Measurements from ENCODE around the gene NACC2.

Gene NACC2

DNA sequence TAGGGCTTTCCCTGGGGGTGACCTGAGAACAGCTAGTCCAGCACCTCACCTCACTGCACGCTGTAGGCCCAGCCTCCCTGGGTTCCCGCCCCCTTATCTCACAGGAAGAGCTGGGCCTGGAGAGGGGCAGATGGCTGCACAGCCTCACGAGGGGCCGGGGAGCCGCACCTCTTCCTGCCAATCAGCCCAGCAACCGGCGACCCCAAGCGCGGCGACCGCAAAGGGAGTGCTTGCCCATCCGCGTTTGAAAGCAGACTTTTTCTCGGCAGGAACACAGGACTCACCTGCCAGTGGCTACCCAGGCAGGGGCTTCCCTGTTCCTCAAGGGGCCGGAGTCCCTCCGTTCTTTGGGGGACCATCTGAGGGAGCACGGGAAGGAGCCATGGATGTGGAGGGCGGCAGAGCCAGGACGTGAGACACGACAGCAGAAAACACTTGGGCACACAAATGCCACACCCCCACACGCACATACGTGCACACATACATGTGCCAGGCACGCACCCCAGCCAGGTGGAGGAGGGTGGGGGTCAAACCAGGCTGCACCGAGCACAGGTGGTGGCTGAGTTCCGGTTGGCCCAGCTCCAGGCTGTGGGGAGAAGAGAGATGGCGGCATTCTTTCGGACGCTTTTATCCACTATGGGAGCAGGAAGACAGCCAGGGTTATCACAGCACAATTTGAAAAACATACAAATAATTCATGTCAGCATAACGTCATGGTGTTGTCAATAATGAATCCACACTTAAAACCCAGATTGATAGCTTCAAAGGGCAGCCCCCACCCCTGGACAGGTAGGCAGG is 12.3 kb upstream of the NACC2 start:
- peaks cover 4% of the 10 kb centered on the region; the same call in 1 of the 2 replicates for H3F3A ChIP-seq (ENCODE audit: insufficient read depth, low read length)
- H3K4me1 ChIP-seq (ENCODE audit: low read length), result peaks cover 24% of the 10 kb centered on the region
- H3K4me3 ChIP-seq (ENCODE audit: low read length), result no peak overlapping the region
- H3K79me2 ChIP-seq (ENCODE audit: low read length), result no peaks in the 10 kb centered on the region
- no peaks in the 10 kb centered on the region for H3K36me3 ChIP-seq (replicated peaks; ENCODE audit: insufficient read depth, low read length)
- no peaks in the 10 kb centered on the region for H3K9me2 ChIP-seq (replicated peaks; ENCODE audit: insufficient read depth, low read length)
- H3K27me3 ChIP-seq (replicated peaks; ENCODE audit: insufficient read depth, low read length), result peaks cover 27% of the 10 kb centered on the region
- H3K9ac ChIP-seq (ENCODE audit: low read length), result no peak overlapping the region
- no peaks in the 10 kb centered on the region for H4K20me1 ChIP-seq (ENCODE audit: insufficient read depth, low read length)
- no peak for TF ChIP-seq EZH2phosphoT487 (IDR thresholded peaks at IDR 0.05; ENCODE audit: low read length)
- TF ChIP-seq EZH2 (optimal IDR thresholded peaks at IDR 0.05; ENCODE audit: low read depth, low read length), result no peak
- TF ChIP-seq CTCF (IDR thresholded peaks at IDR 0.05; ENCODE audit: low read length), result no peak
- no peak overlapping the region for H3K4me2 ChIP-seq (ENCODE audit: low read depth, low read length)
- no peaks in the 10 kb centered on the region for H3K9me3 ChIP-seq (replicated peaks; ENCODE audit: insufficient read depth, low read length)
- no peak for DNase-seq
- H3K27ac ChIP-seq (ENCODE audit: low read length), result no peak overlapping the region
- no peak overlapping the region for H2AFZ ChIP-seq (ENCODE audit: low read length)

DNA sequence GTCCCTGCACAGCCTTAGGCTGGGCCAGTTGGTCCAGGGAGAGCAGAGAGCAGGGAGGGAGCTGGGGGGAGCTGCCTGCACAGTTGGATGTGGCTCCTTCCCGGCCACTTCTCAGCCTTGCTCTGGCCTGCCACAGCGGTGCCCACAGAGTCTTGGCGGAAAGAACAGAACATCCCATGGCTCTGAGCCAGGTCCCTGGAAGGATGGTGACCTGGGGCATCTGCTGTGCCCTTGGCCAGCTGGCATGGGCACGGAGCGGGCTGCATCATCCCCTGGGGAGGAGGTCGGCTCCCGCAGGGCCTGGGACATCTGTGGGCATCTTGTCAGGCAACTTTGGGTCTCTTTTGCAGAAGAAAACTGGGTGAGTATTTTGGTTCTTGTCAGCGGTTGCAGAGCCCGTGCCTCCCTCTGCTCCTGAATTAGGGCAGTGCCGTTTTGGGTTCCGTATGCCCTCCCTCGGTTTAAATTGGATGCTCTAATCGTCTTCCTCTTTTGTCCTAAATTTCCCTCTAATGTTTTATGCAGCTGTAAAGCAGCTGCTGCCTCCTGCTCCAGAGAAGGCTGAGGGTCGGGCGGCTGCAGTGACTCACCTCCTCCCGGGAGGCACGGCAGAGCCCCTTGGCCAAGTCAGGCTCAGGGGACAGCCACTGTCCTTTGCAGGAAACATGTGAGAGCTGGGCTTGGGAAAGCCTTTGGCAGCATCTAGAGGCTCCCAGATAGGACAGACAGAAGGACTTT is 10.5 kb upstream of the NACC2 start:
- H4K20me1 ChIP-seq (ENCODE audit: insufficient read depth, low read length), result no peaks in the 10 kb centered on the region
- H3K9me3 ChIP-seq (replicated peaks; ENCODE audit: insufficient read depth, low read length), result no peaks in the 10 kb centered on the region
- TF ChIP-seq EZH2 (optimal IDR thresholded peaks at IDR 0.05; ENCODE audit: low read depth, low read length), result no peak
- TF ChIP-seq CTCF (IDR thresholded peaks at IDR 0.05; ENCODE audit: low read length), result no peak
- no peak for TF ChIP-seq EZH2phosphoT487 (IDR thresholded peaks at IDR 0.05; ENCODE audit: low read length)
- H3K4me2 ChIP-seq (ENCODE audit: low read depth, low read length), result no peak overlapping the region
- H3K4me1 ChIP-seq (ENCODE audit: low read length), result peaks cover 23% of the 10 kb centered on the region
- H3K36me3 ChIP-seq (replicated peaks; ENCODE audit: insufficient read depth, low read length), result no peaks in the 10 kb centered on the region
- H3F3A ChIP-seq (ENCODE audit: insufficient read depth, low read length), result peaks cover 4% of the 10 kb centered on the region; the same call in 1 of the 2 replicates
- H3K9me2 ChIP-seq (replicated peaks; ENCODE audit: insufficient read depth, low read length), result no peaks in the 10 kb centered on the region
- peaks cover 40% of the 10 kb centered on the region for H3K27me3 ChIP-seq (replicated peaks; ENCODE audit: insufficient read depth, low read length)
- no peak overlapping the region for H3K4me3 ChIP-seq (ENCODE audit: low read length)
- no peak overlapping the region for H3K27ac ChIP-seq (ENCODE audit: low read length)
- no peaks in the 10 kb centered on the region for H3K79me2 ChIP-seq (ENCODE audit: low read length)
- no peak overlapping the region for H3K9ac ChIP-seq (ENCODE audit: low read length)
- no peak overlapping the region for H2AFZ ChIP-seq (ENCODE audit: low read length)
- DNase-seq, result no peak

- TF ChIP-seq EZH2 (optimal IDR thresholded peaks at IDR 0.05; ENCODE audit: low read depth, low read length) (no peak), CTCF (IDR thresholded peaks at IDR 0.05; ENCODE audit: low read length) (no peak)
- Histone ChIP-seq H3K79me2 (ENCODE audit: low read length) (no peaks in the 10 kb centered on the region), H3K27me3 (replicated peaks; ENCODE audit: insufficient read depth, low read length) (peaks cover 47% of the 10 kb centered on the region), H3K9me2 (replicated peaks; ENCODE audit: insufficient read depth, low read length) (no peaks in the 10 kb centered on the region), H3K4me1 (ENCODE audit: low read length) (peaks cover 16% of the 10 kb centered on the region), H3K9ac (ENCODE audit: low read length) (no peak overlapping the region), H3K9me3 (replicated peaks; ENCODE audit: insufficient read depth, low read length) (no peaks in the 10 kb centered on the region), H3K4me2 (ENCODE audit: low read depth, low read length) (peak overlapping the region; percentile 5; the same call in 1 of the 2 replicates), H3K4me3 (ENCODE audit: low read length) (no peak overlapping the region), H3F3A (ENCODE audit: insufficient read depth, low read length) (peaks cover 1% of the 10 kb centered on the region; the same call in 1 of the 2 replicates), H3K27ac (ENCODE audit: low read length) (no peak overlapping the region; the same call in 1 of the 2 replicates), H2AFZ (ENCODE audit: low read length) (no peak overlapping the region), H3K36me3 (replicated peaks; ENCODE audit: insufficient read depth, low read length) (no peaks in the 10 kb centered on the region), H4K20me1 (ENCODE audit: insufficient read depth, low read length) (no peaks in the 10 kb centered on the region)
- DNase-seq, result no peak
Observed at GRCh38 chr9:136104916-136105315, 9.8 kb upstream of the NACC2 start.

Data from MM.1S (cell line).